GM10248 (cell line): ENCODE data around the gene COL8A1.
"Not testable (repeated sequence)": the region's sequence is repeated elsewhere in the genome, so short reads cannot be mapped to it uniquely, and the experiment has no call there.

ENCODE experiments used
- CTCF ChIA-PET: fragments of 300-600 bp; sonication (Branson Sonifier 250); formaldehyde crosslinking; extraction: SDS; loops from one replicate; lab custom pipeline; 2021; ENCODE audit warnings: antibody characterized with exemption; lab: Yijun Ruan, JAX
- POLR2A ChIA-PET: fragments of 350-650 bp; sonication (Branson Sonifier 250); formaldehyde crosslinking; extraction: SDS; loops from one replicate; lab custom pipeline; 2020; ENCODE audit warnings: antibody characterized with exemption; lab: Yijun Ruan, JAX
- DNase-seq: peaks from one replicate; pipeline ENCODE4 v3.0.0; 2012; ENCODE audit errors: extremely low spot score
- CTCF ChIP-seq: IDR thresholded peaks from 2 replicates; pipeline ENCODE4 v1.5.1; 2012; ENCODE audit warnings: mild to moderate bottlenecking, low read depth; ENCODE audit errors: extremely low read depth, missing control alignments, control extremely low read depth

COL8A1 gene

GRCh38 chr3:99721633-99722007, 83.2 kb downstream of the COL8A1 start:
- POLR2A ChIA-PET, result no interaction called here
- no peak for TF ChIP-seq CTCF
- no peak for DNase-seq
- CTCF ChIA-PET, result no interaction called here

- ChIA-PET POLR2A (no interaction called here), CTCF (interaction anchor here (1.4 to 2.4 kb wide), 2 partner anchors 15 to 17 kb away, joined by 3 to 5 read pairs; no protein-coding TSS in a partner anchor)
- no peak for TF ChIP-seq CTCF
- DNase-seq, result no peak
Observed at GRCh38 chr3:99724276-99724675, 85.9 kb downstream of the COL8A1 start.

- ChIA-PET POLR2A (no interaction called here), CTCF (interaction anchor here (1.0 to 1.6 kb wide), 2 partner anchors 10 to 23 kb away, joined by 3 read pairs; no protein-coding TSS in a partner anchor)
- no peak for DNase-seq
- no peak for TF ChIP-seq CTCF
Observed at GRCh38 chr3:99730870-99731269, 92.5 kb downstream of the COL8A1 start.

GRCh38 chr3:99731499-99731898, 93.1 kb downstream of the COL8A1 start:
- ChIA-PET CTCF (no interaction called here), POLR2A (no interaction called here)
- DNase-seq, result no peak
- TF ChIP-seq CTCF, result no peak

- DNase-seq, POLR2A ChIA-PET: not testable (repeated sequence)
- CTCF ChIA-PET, result interaction anchor here (1.1 to 1.7 kb wide), 2 partner anchors 10 to 16 kb away, joined by 3 to 5 read pairs; no protein-coding TSS in a partner anchor
Observed at GRCh38 chr3:99740371-99740770, 102.0 kb downstream of the COL8A1 start.

GRCh38 chr3:99741588-99741987, 103.2 kb downstream of the COL8A1 start:
- no peak for DNase-seq
- ChIA-PET CTCF (interaction anchor here (1.1 to 1.7 kb wide), 3 partner anchors 12 to 17 kb away, joined by 3 to 6 read pairs (median 5); no protein-coding TSS in a partner anchor), POLR2A (no interaction called here)
- no peak for TF ChIP-seq CTCF

GRCh38 chr3:99747915-99748314, 109.5 kb downstream of the COL8A1 start:
- no peak for TF ChIP-seq CTCF
- POLR2A ChIA-PET, result no interaction called here
- no peak for DNase-seq
- CTCF ChIA-PET, result interaction anchor here (0.8 to 1.8 kb wide), 6 partner anchors 9 to 725 kb away, joined by 3 to 5 read pairs (median 3); no protein-coding TSS in a partner anchor
